GM19238 (cell line): ENCODE measurements around the gene PPFIBP1.
"Not testable (repeated sequence)": the region's sequence is repeated elsewhere in the genome, so short reads cannot be mapped to it uniquely, and the experiment has no call there.

Experiments used
- DNase-seq: peaks from one replicate; pipeline ENCODE4 v3.0.0; 2011; ENCODE audit warnings: low spot score; ENCODE audit not compliant: insufficient read length

The PPFIBP1 gene

DNA sequence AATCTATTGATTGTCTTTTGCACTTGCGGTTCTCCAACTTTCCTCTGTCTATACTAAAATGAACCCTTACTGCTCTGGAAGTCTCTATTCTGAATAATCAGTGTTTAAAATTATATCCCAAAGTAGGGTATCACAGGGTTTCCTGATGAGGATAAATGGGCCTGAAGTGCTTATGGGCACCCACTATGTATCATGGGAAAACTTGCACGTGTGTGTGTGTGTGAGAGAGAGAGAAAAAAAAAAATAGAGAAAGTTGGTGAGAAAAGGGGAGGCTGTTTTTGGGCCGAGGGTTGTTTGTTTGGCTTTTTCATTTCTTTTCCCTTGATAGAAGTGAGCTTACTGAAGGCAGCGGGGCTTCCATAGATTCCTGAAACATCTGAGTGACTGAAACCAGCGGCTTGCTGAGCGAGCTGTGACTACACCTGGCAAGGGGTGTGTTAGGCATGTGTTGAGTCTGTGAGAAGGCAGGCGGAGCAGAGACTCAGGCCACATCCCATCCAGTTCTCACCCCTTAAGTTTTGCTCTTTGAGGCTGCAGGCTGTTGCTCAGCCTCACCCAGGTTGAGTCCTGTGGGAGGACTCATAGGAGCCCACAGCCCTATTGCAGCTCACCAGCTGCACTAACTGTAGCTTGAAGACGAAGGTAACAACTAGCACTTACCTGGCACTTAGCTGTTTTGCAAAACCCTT lies 17.2 kb downstream of the PPFIBP1 start:
- DNase-seq, result no peak

GRCh38 chr12:27542628-27543027 lies 18.6 kb downstream of the PPFIBP1 start:
- no peak for DNase-seq

DNA sequence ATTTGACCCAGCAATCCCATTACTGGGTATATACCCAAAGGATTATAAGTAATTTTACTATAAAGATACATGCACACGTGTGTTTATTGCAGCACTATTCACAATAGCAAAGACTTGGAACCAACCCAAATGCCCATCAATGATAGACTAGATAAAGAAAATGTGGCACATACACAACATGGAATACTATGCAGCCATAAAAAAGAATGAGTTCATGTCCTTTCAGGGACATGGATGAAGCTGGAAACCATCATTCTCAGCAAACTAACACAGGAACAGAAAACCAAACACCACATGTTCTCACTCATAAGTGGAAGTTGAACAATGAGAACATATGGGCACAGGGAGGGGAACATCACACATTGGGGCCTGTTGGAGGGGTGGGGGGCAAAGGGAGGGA lies 20.9 kb downstream of the PPFIBP1 start:
- DNase-seq, result not testable (repeated sequence)

DNA sequence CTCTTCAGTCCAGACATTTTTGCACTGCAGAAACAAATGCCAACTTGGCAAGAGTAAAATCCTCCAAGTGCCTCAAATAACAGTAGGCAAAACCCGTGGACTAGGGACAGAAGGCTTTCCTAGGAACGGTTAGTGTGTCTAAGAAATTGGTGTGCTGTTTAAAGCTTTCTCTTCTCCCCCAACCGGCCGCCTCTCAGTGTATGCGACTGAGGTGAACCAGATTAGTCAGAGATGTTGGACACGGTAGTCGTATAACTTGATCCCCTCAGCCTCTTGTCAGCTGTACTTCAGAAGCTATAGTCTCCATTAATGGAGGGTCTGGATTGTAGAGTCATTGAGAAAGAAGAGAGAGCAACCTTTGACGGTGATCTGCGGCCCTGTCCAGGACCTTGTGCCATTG lies 21.7 kb downstream of the PPFIBP1 start:
- no peak for DNase-seq

GRCh38 chr12:27547592-27547991 lies 23.6 kb downstream of the PPFIBP1 start:
- DNase-seq, result no peak

- DNase-seq, result no peak
These were observed 24.5 kb downstream of the PPFIBP1 start for GRCh38 chr12:27548301-27549199.

GRCh38 chr12:27549236-27549800 lies 25.3 kb downstream of the PPFIBP1 start:
- no peak for DNase-seq

GRCh38 chr12:27549801-27550652 lies 26.0 kb downstream of the PPFIBP1 start:
- DNase-seq, result no peak

- DNase-seq, result no peak
These were observed 26.6 kb downstream of the PPFIBP1 start for GRCh38 chr12:27550653-27550975.

GRCh38 chr12:27551172-27551840 lies 27.3 kb downstream of the PPFIBP1 start:
- DNase-seq, result no peak

DNA sequence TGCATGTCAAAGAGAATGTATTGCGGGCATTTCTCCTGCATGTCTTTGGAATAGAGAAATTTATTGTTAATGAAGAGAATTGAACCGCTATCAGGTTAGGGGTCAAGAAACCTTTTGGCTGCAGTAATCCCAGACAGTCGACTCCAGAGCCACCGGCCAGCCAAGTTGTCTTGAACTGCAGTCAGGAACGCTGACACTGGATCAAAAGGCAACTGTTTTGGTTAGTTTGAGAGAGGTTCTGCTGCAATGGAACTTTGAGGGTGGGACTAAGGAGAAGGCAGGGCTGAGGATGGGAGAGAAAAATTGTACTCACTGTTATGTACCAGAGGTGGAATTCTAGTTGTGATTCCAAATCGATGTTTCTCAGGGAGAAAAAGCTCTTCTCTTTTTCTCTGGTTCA lies 28.2 kb downstream of the PPFIBP1 start:
- no peak for DNase-seq

- no peak for DNase-seq
These were observed 29.0 kb downstream of the PPFIBP1 start for GRCh38 chr12:27552886-27553560.

GRCh38 chr12:27553941-27554340 lies 29.9 kb downstream of the PPFIBP1 start:
- no peak for DNase-seq

DNA sequence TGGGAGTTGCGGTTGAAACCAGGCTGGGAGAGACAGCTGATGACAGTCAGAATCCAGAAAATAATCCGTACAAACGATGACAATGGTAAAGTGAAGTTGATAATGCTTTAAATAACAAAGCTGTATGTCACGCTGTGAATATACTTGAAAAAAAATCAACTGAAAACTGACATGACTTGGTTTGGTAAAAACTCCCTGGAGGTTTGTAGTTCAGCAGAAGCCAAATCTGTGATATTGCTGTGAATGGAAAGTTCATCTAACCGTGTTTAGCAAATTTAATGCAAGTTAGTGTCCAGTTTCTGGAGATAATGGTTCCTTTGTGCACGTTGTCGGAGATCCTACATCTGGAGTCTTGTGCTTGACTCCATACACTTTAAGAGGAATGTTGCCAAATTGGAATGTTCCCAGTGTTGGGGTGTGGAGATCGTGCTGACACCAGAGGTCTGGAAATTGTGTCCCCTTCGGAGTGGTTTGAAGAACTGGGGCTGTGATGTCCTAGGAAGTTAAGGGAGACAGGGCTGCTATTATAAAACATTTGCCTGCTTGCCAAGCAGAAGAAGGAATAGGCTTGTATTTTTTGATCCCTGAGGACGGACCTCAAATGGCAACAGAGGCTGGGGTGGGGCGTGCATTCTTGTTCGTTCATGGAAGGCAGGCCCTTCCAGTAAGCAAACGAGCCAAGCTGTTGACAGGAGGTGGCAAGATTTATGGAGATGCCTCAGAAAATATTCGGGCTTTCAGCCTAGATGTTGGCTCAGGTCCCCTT lies 30.6 kb downstream of the PPFIBP1 start:
- DNase-seq, result no peak

DNA sequence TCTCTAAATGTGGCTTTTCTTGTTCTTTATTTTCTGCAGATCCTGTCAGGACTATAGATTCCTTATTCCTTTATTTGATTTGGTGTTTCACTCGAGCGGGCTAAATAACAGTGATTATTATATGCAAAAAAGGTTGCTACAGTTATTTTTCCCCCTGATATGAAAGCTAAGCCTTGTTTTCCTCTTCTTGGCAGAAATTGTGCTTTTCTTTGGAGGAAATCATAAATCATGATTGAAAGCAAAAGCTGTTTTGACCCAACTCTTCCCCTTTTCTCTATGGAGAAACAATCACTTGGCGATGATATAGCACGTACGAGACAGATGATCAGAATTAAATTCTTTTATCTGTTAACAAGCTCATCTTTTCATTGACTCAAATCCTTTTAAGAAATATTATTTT lies 31.4 kb downstream of the PPFIBP1 start:
- DNase-seq, result no peak

DNA sequence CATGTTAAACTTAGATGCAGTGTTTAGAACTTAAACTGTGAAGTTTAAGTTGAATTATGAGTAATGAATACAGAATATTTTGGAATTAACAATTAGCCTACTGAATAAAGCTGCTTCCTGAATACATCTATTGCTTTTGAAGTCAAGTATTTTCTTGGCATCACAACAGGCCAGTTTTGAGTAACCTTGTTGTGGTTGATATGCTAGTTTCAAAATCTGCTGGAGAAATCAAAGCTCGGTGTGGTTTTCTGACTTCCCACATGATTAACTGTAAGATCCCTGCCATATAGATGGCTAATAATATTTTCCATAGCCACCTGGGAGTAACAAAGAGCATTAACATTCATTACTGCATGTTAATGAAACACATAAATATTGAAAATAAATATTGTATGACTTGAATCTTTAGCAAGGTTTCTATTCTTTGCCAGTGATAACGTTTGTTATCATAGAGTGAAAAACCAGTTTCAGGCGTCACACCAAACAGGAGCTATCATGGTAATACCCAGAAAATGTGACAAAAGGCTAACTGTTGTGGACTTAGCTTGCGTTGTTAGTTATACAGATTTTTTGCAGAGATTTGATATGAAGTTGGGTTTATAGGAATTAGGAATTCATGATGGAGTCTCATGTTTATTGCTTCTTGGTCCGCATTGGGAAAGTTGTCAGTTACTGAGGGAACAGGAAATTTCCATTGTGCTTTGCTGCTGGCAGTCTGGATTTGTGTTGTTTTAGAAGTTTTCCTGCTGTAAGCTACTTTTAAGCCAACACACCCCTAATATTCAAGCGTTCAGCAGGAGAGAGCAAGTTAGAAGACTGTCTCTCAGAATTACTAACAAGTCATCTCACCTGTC lies 32.1 kb downstream of the PPFIBP1 start:
- no peak for DNase-seq

GRCh38 chr12:27560126-27560525 lies 36.1 kb downstream of the PPFIBP1 start:
- DNase-seq, result no peak

DNA sequence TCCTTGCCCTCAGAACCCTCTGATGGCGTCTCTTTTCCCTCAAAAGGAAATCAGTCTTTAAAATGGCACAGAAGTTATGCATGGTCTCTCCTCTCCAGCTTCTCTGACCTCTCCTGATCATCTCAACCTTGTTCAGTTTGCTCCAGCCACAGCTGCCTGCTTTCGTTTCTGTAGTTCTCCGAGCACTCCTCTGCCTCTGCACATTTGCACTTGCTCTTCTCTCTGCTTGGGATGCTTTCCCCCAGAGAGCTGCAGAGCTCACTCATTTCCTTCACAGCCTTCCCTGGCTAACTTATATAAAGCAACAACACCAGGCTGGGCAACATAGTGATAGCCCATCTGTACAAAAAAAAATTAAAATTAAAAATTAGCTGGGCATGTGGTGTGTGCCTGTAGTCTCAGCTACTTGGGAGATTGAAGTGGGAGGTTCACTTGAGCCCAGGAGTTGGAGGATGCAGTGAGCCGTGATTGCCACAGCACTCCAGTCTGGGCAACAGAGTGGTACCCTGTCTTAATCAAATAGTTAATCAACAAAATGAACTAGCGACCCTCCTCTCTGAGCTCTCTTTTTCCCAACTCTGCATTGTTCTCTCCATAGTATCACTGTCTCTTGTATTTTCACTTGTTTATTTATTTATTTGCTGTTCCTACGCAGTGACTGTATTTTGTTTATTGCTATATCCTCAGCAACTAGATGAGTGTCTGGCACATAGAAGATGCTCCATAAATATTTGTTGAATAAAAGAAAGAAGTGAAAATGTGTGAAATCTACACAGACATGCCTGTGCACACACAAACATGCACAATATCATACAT lies 37.7 kb downstream of the PPFIBP1 start:
- no peak for DNase-seq
